Testis (tissue), 2 donors: ENCODE results near the gene VSTM2B.
A peak's percentile ranks its signal among the peaks of the same experiment; 100 is the strongest.

Experiments
- CTCF ChIP-seq, 3 experiments: fragments of 450-650 bp in 2 of 3; fragments of 200-600 bp in 1 of 3; sonication (generic) in 1 of 3; IDR thresholded peaks; one replicate each; pipeline ENCODE4 v1.5.1; 2016 to 2019; ENCODE audit warnings: antibody characterized with exemption in 3 of 3, mild to moderate bottlenecking in 2 of 3, moderate library complexity in 1 of 3
- POLR2A ChIP-seq: fragments of 450-650 bp; IDR thresholded peaks from one replicate; pipeline ENCODE4 v1.6.1; 2017; ENCODE audit warnings: antibody characterized with exemption, mild to moderate bottlenecking, moderate library complexity

GRCh38 chr19:29610574-29611271, 84.9 kb downstream of the VSTM2B start:
- TF ChIP-seq CTCF (IDR thresholded peaks at IDR 0.05) (peak; percentile 76 to 86 (median 81)), POLR2A (no peak)
